HG02970 (cell line): ENCODE data around the gene LMO1.

Source experiments
- ATAC-seq: cut with Tn5 transposase; IDR thresholded peaks from one replicate; pipeline ENCODE4 v1.9.1; 2021; ENCODE audit warnings: mild to moderate bottlenecking, moderate library complexity, moderate number of reproducible peaks; ENCODE audit not compliant: unreplicated experiment, low FRiP score

LMO1 gene

GRCh38 chr11:8288824-8289491, 25.3 kb upstream of the LMO1 start:
- no peak for ATAC-seq

GRCh38 chr11:8288166-8288772, 24.6 kb upstream of the LMO1 start:
- ATAC-seq: no peak

GRCh38 chr11:8287703-8288102, 24.0 kb upstream of the LMO1 start:
- no peak for ATAC-seq

- no peak for ATAC-seq
Observed at GRCh38 chr11:8287297-8287696, 23.6 kb upstream of the LMO1 start.

- ATAC-seq: no peak
Observed at GRCh38 chr11:8286886-8287285, 23.2 kb upstream of the LMO1 start.

- no peak for ATAC-seq
Observed at GRCh38 chr11:8285796-8286195, 22.1 kb upstream of the LMO1 start.

- no peak for ATAC-seq
Observed at GRCh38 chr11:8285228-8285627, 21.6 kb upstream of the LMO1 start.

GRCh38 chr11:8283465-8284230, 20.0 kb upstream of the LMO1 start:
- no peak for ATAC-seq

GRCh38 chr11:8283100-8283464, 19.4 kb upstream of the LMO1 start:
- ATAC-seq: no peak

- no peak for ATAC-seq
Observed at GRCh38 chr11:8282631-8283030, 19.0 kb upstream of the LMO1 start.

GRCh38 chr11:8281266-8281665, 17.6 kb upstream of the LMO1 start:
- ATAC-seq: no peak

- ATAC-seq: no peak
Observed at GRCh38 chr11:8277691-8278090, 14.0 kb upstream of the LMO1 start.

GRCh38 chr11:8276528-8276927, 12.8 kb upstream of the LMO1 start:
- ATAC-seq: no peak

GRCh38 chr11:8273287-8273686, 9.6 kb upstream of the LMO1 start:
- ATAC-seq: no peak

GRCh38 chr11:8271106-8271886, 7.6 kb upstream of the LMO1 start:
- no peak for ATAC-seq

GRCh38 chr11:8269636-8270035, 6.0 kb upstream of the LMO1 start:
- no peak for ATAC-seq

GRCh38 chr11:8268530-8269400, 5.1 kb upstream of the LMO1 start:
- ATAC-seq: no peak

GRCh38 chr11:8267831-8268529, 4.3 kb upstream of the LMO1 start:
- no peak for ATAC-seq

- no peak for ATAC-seq
Observed at GRCh38 chr11:8267280-8267679, 3.6 kb upstream of the LMO1 start.
